GM23338 (cell line): ENCODE measurements around the gene MYO16. TPM values are rescaled to one million over a fixed set of nuclear protein-coding genes. Genes with fewer than 3 reads are reported as not detected.

Experiments
- ATAC-seq: fragments of 200-7000 bp; cut with Tn5 transposase; 3 replicates; pipeline ENCODE4 v1.9.1; 2020
- DNase-seq: peaks from one replicate; pipeline ENCODE4 v3.0.0-alpha.2; 2015; ENCODE audit warnings: low spot score
- H2AFZ ChIP-seq: fragments of 200-600 bp; sonication (generic); 2 replicates; pipeline ENCODE4 v1.8.0; 2016; ENCODE audit warnings: antibody characterized with exemption, mild to moderate bottlenecking, moderate library complexity
- H3F3A ChIP-seq: fragments of 200-600 bp; sonication (generic); replicated peaks from 2 replicates; pipeline ENCODE4 v1.8.0; 2017; ENCODE audit warnings: antibody characterized with exemption, mixed run types, low read depth
- H3K27ac ChIP-seq: fragments of 200-600 bp; sonication (generic); 2 replicates; pipeline ENCODE4 v1.6.1; 2016; ENCODE audit warnings: low read depth
- H3K27me3 ChIP-seq: fragments of 200-600 bp; sonication (generic); 2 replicates; pipeline ENCODE4 v1.8.0; 2016; ENCODE audit warnings: mild to moderate bottlenecking, mixed run types, moderate library complexity; ENCODE audit not compliant: insufficient read depth
- H3K36me3 ChIP-seq: fragments of 200-600 bp; sonication (generic); 2 replicates; pipeline ENCODE4 v1.8.0; 2016; ENCODE audit warnings: mild to moderate bottlenecking; ENCODE audit not compliant: insufficient read depth
- H3K4me1 ChIP-seq: fragments of 200-600 bp; sonication (generic); 2 replicates; pipeline ENCODE4 v1.8.0; 2016; ENCODE audit warnings: mild to moderate bottlenecking, moderate library complexity; ENCODE audit not compliant: insufficient read depth
- H3K4me2 ChIP-seq: fragments of 200-600 bp; sonication (generic); 2 replicates; pipeline ENCODE4 v1.7.1; 2017; ENCODE audit warnings: mixed run types
- H3K4me3 ChIP-seq: fragments of 200-600 bp; sonication (generic); 2 replicates; pipeline ENCODE4 v1.6.1; 2016; ENCODE audit warnings: mixed run types
- H3K79me2 ChIP-seq: fragments of 200-600 bp; sonication (generic); replicated peaks from 2 replicates; pipeline ENCODE4 v1.8.0; 2017; ENCODE audit warnings: mild to moderate bottlenecking; ENCODE audit not compliant: insufficient read depth
- H3K9me2 ChIP-seq: fragments of 200-600 bp; sonication (generic); 2 replicates; pipeline ENCODE4 v1.8.0; 2017; ENCODE audit not compliant: insufficient read depth
- H4K20me1 ChIP-seq: fragments of 200-600 bp; sonication (generic); replicated peaks from 2 replicates; pipeline ENCODE4 v1.8.0; 2017; ENCODE audit warnings: mild to moderate bottlenecking; ENCODE audit not compliant: insufficient read depth
- H3K27ac Mint-ChIP-seq: 2 replicates; pipeline ENCODE4 v1.8.0; 2020; ENCODE audit warnings: inconsistent platforms, mild to moderate bottlenecking, moderate library complexity, mixed read lengths
- H3K27me3 Mint-ChIP-seq: 3 replicates; pipeline ENCODE4 v1.8.0; 2022; ENCODE audit warnings: low read depth, mild to moderate bottlenecking, moderate library complexity, mixed read lengths, inconsistent platforms; ENCODE audit not compliant: insufficient read depth, poor library complexity
- H3K36me3 Mint-ChIP-seq: 3 replicates; pipeline ENCODE4 v1.8.0; 2021; ENCODE audit warnings: low read depth, mild to moderate bottlenecking, inconsistent platforms, moderate library complexity, mixed read lengths
- H3K4me1 Mint-ChIP-seq: 3 replicates; pipeline ENCODE4 v1.8.0; 2020; ENCODE audit warnings: mild to moderate bottlenecking, inconsistent platforms, mixed read lengths
- H3K4me3 Mint-ChIP-seq: 3 replicates; pipeline ENCODE4 v1.8.0; 2021; ENCODE audit warnings: moderate library complexity, mild to moderate bottlenecking, inconsistent platforms, mixed read lengths
- H3K9me3 Mint-ChIP-seq: 3 replicates; pipeline ENCODE4 v1.8.0; 2020; ENCODE audit warnings: moderate library complexity, mild to moderate bottlenecking, inconsistent platforms, mixed read lengths
- CREB1 ChIP-seq: fragments of 250-450 bp; sonication (Bioruptor Pico); IDR thresholded peaks from 2 replicates; pipeline ENCODE4 v1.5.0; 2020; ENCODE audit warnings: low read depth, mild to moderate bottlenecking, moderate library complexity
- ETS1 ChIP-seq: IDR thresholded peaks from 2 replicates; pipeline ENCODE4 v1.6.1; 2016; ENCODE audit warnings: antibody characterized with exemption
- EZH2 ChIP-seq: fragments of 200-600 bp; sonication (generic); IDR thresholded peaks from one replicate; pipeline ENCODE4 v1.8.0; 2017; ENCODE audit warnings: antibody characterized with exemption, mild to moderate bottlenecking, low read depth; ENCODE audit not compliant: unreplicated experiment
- EZH2phosphoT487 ChIP-seq: fragments of 200-600 bp; sonication (generic); IDR thresholded peaks from one replicate; pipeline ENCODE4 v1.8.1; 2018; ENCODE audit warnings: antibody characterized with exemption; ENCODE audit not compliant: unreplicated experiment
- JUNB ChIP-seq: IDR thresholded peaks from one replicate; pipeline ENCODE4 v1.6.1; 2016; ENCODE audit warnings: antibody characterized with exemption; ENCODE audit not compliant: unreplicated experiment
- NANOG ChIP-seq: IDR thresholded peaks from 2 replicates; pipeline ENCODE4 v1.6.1; 2016; ENCODE audit warnings: antibody characterized with exemption, borderline replicate concordance
- POLR2AphosphoS5 ChIP-seq: IDR thresholded peaks from 2 replicates; pipeline ENCODE4 v1.6.1; 2016; ENCODE audit warnings: antibody characterized with exemption, low read depth
- STAT1 ChIP-seq: IDR thresholded peaks from one replicate; pipeline ENCODE4 v1.6.1; 2016; ENCODE audit warnings: antibody characterized with exemption; ENCODE audit not compliant: unreplicated experiment
- ZNF114 ChIP-seq: fragments of 250-450 bp; sonication (Bioruptor Pico); IDR thresholded peaks from 2 replicates; pipeline ENCODE4 v1.5.0; 2020; ENCODE audit warnings: mild to moderate bottlenecking, moderate library complexity
- ZNF331 ChIP-seq: fragments of 250-450 bp; sonication (Bioruptor Pico); IDR thresholded peaks from 2 replicates; pipeline ENCODE4 v1.5.0; 2020; ENCODE audit warnings: low read depth, mild to moderate bottlenecking, moderate library complexity
- polyA plus RNA-seq: library from polyadenylated mRNA; unstranded; fragments of >200 nt; fragmentation: Nextera tagmentation; extraction: Ambion mirVana; gene quantifications from 2 replicates; pipeline ENCODE4 v1.2.1, GENCODE V29; 2016
- total RNA-seq: library from RNA; depleted of rRNA; stranded (reverse); fragments of >200 nt; shearing (Covaris generic); gene quantifications from 2 replicates; pipeline ENCODE4 v1.2.3, GENCODE V29; 2014
- TF ChIP-seq, protein P1 (sequence below), 2 experiments: fragments of 200-600 bp in 1 of 2; sonication (generic) in 1 of 2; conservative IDR thresholded peaks; 2 replicates each; pipeline versions ENCODE4 v1.5.1 to v1.6.1; 2016 to 2017; ENCODE audit warnings: antibody characterized with exemption in 2 of 2, low read depth in 2 of 2, mild to moderate bottlenecking in 2 of 2, moderate library complexity in 1 of 2
- TF ChIP-seq, protein P2 (sequence below): fragments of 250-450 bp; sonication (Bioruptor Pico); IDR thresholded peaks from 2 replicates; pipeline ENCODE4 v1.5.0; 2020; ENCODE audit warnings: mild to moderate bottlenecking, moderate library complexity
- TF ChIP-seq, protein P3 (sequence below): IDR thresholded peaks from one replicate; pipeline ENCODE4 v1.6.1; 2018; ENCODE audit warnings: antibody characterized with exemption; ENCODE audit not compliant: unreplicated experiment

The MYO16 gene
- total and polyA plus RNA-seq, 2 experiments from 2014 or later = 0.10 to 0.13 TPM

GRCh38 chr13:109172136-109172535 lies 542.7 kb downstream of the MYO16 start:
- H3K36me3 Mint-ChIP-seq = no peaks in the 10 kb centered on the region
- Histone ChIP-seq H3K79me2 (no peaks in the 10 kb centered on the region), H3K9me2 (peaks cover 11% of the 10 kb centered on the region), H3K4me1 (no peaks in the 10 kb centered on the region), H2AFZ (no peak overlapping the region), H3F3A (no peaks in the 10 kb centered on the region), H4K20me1 (no peaks in the 10 kb centered on the region), H3K36me3 (no peaks in the 10 kb centered on the region), H3K27me3 (no peaks in the 10 kb centered on the region), H3K27ac (no peak overlapping the region), H3K4me2 (no peak overlapping the region), H3K4me3 (no peak overlapping the region)
- H3K27me3 Mint-ChIP-seq = peaks cover 5% of the 10 kb centered on the region
- H3K9me3 Mint-ChIP-seq = no peaks in the 10 kb centered on the region
- H3K4me3 Mint-ChIP-seq = no peak overlapping the region
- H3K4me1 Mint-ChIP-seq = peaks cover 7% of the 10 kb centered on the region; the same call in 2 of the 3 replicates
- no peak for ATAC-seq
- DNase-seq = no peak
- TF ChIP-seq EZH2phosphoT487 (no peak), ZNF114 (CRISPR knock-in tag) (no peak), EZH2 (no peak), STAT1 (no peak), JUNB (no peak), NANOG (no peak), ETS1 (no peak), POLR2AphosphoS5 (no peak), ZNF331 (CRISPR knock-in tag) (no peak), CREB1 (CRISPR knock-in tag) (no peak)
- TF ChIP-seq, protein P1, sequence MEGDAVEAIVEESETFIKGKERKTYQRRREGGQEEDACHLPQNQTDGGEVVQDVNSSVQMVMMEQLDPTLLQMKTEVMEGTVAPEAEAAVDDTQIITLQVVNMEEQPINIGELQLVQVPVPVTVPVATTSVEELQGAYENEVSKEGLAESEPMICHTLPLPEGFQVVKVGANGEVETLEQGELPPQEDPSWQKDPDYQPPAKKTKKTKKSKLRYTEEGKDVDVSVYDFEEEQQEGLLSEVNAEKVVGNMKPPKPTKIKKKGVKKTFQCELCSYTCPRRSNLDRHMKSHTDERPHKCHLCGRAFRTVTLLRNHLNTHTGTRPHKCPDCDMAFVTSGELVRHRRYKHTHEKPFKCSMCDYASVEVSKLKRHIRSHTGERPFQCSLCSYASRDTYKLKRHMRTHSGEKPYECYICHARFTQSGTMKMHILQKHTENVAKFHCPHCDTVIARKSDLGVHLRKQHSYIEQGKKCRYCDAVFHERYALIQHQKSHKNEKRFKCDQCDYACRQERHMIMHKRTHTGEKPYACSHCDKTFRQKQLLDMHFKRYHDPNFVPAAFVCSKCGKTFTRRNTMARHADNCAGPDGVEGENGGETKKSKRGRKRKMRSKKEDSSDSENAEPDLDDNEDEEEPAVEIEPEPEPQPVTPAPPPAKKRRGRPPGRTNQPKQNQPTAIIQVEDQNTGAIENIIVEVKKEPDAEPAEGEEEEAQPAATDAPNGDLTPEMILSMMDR (conservative IDR thresholded peaks at IDR 0.05; ENCODE audit: low read depth in 2 of 2) = no peak
- TF ChIP-seq, protein P2, sequence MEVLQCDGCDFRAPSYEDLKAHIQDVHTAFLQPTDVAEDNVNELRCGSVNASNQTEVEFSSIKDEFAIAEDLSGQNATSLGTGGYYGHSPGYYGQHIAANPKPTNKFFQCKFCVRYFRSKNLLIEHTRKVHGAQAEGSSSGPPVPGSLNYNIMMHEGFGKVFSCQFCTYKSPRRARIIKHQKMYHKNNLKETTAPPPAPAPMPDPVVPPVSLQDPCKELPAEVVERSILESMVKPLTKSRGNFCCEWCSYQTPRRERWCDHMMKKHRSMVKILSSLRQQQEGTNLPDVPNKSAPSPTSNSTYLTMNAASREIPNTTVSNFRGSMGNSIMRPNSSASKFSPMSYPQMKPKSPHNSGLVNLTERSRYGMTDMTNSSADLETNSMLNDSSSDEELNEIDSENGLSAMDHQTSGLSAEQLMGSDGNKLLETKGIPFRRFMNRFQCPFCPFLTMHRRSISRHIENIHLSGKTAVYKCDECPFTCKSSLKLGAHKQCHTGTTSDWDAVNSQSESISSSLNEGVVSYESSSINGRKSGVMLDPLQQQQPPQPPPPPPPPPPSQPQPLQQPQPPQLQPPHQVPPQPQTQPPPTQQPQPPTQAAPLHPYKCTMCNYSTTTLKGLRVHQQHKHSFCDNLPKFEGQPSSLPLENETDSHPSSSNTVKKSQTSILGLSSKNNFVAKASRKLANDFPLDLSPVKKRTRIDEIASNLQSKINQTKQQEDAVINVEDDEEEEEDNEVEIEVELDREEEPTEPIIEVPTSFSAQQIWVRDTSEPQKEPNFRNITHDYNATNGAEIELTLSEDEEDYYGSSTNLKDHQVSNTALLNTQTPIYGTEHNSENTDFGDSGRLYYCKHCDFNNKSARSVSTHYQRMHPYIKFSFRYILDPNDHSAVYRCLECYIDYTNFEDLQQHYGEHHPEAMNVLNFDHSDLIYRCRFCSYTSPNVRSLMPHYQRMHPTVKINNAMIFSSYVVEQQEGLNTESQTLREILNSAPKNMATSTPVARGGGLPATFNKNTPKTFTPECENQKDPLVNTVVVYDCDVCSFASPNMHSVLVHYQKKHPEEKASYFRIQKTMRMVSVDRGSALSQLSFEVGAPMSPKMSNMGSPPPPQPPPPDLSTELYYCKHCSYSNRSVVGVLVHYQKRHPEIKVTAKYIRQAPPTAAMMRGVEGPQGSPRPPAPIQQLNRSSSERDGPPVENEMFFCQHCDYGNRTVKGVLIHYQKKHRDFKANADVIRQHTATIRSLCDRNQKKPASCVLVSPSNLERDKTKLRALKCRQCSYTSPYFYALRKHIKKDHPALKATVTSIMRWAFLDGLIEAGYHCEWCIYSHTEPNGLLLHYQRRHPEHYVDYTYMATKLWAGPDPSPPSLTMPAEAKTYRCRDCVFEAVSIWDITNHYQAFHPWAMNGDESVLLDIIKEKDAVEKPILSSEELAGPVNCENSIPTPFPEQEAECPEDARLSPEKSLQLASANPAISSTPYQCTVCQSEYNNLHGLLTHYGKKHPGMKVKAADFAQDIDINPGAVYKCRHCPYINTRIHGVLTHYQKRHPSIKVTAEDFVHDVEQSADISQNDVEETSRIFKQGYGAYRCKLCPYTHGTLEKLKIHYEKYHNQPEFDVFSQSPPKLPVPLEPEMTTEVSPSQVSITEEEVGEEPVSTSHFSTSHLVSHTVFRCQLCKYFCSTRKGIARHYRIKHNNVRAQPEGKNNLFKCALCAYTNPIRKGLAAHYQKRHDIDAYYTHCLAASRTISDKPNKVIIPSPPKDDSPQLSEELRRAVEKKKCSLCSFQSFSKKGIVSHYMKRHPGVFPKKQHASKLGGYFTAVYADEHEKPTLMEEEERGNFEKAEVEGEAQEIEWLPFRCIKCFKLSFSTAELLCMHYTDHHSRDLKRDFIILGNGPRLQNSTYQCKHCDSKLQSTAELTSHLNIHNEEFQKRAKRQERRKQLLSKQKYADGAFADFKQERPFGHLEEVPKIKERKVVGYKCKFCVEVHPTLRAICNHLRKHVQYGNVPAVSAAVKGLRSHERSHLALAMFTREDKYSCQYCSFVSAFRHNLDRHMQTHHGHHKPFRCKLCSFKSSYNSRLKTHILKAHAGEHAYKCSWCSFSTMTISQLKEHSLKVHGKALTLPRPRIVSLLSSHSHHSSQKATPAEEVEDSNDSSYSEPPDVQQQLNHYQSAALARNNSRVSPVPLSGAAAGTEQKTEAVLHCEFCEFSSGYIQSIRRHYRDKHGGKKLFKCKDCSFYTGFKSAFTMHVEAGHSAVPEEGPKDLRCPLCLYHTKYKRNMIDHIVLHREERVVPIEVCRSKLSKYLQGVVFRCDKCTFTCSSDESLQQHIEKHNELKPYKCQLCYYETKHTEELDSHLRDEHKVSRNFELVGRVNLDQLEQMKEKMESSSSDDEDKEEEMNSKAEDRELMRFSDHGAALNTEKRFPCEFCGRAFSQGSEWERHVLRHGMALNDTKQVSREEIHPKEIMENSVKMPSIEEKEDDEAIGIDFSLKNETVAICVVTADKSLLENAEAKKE (CRISPR knock-in tag) = no peak
- TF ChIP-seq, protein P3, sequence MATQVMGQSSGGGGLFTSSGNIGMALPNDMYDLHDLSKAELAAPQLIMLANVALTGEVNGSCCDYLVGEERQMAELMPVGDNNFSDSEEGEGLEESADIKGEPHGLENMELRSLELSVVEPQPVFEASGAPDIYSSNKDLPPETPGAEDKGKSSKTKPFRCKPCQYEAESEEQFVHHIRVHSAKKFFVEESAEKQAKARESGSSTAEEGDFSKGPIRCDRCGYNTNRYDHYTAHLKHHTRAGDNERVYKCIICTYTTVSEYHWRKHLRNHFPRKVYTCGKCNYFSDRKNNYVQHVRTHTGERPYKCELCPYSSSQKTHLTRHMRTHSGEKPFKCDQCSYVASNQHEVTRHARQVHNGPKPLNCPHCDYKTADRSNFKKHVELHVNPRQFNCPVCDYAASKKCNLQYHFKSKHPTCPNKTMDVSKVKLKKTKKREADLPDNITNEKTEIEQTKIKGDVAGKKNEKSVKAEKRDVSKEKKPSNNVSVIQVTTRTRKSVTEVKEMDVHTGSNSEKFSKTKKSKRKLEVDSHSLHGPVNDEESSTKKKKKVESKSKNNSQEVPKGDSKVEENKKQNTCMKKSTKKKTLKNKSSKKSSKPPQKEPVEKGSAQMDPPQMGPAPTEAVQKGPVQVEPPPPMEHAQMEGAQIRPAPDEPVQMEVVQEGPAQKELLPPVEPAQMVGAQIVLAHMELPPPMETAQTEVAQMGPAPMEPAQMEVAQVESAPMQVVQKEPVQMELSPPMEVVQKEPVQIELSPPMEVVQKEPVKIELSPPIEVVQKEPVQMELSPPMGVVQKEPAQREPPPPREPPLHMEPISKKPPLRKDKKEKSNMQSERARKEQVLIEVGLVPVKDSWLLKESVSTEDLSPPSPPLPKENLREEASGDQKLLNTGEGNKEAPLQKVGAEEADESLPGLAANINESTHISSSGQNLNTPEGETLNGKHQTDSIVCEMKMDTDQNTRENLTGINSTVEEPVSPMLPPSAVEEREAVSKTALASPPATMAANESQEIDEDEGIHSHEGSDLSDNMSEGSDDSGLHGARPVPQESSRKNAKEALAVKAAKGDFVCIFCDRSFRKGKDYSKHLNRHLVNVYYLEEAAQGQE = no peak
- no peak overlapping the region for H3K27ac Mint-ChIP-seq
